GM10847 (cell line): ENCODE data around the gene ENG.

Experiments used
- POLR2A ChIP-seq: IDR thresholded peaks from 2 replicates; pipeline ENCODE4 v1.6.1; 2011; ENCODE audit not compliant: insufficient read length; ENCODE audit errors: extremely low read depth

Gene ENG

GRCh38 chr9:127785933-127786772, 68.3 kb downstream of the ENG start, which contains the start of gene CDK9:
Gene CDK9, plus strand, starts transcription at chr9:127786034. Its CDS starts 115 bp downstream, at chr9:127786149.
- peak; percentile 65 for TF ChIP-seq POLR2A

GRCh38 chr9:127785023-127785932, 69.2 kb downstream of the ENG start:
- no peak for TF ChIP-seq POLR2A

GRCh38 chr9:127783111-127784008, 71.1 kb downstream of the ENG start:
- peak; percentile 12 for TF ChIP-seq POLR2A

DNA sequence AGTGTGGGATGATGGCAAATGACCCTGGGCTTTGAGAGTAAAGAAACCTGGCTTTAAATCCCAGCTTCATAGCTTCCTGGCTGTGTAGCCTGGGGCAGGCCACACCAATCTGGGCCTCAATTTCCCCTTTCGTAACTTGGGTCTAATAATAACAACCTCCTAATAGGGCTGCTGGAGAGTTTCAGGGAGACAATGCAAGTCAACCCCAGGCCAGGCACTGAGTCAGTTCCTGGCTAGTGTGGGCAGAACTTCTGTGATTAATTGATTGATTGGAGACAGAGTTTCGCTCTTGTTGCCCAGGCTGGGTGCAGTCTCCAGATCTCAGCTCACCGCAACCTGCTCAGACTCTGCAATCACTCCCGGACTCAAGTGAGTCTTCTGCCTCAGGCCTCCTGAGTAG, 72.7 kb downstream of the ENG start:
- no peak for TF ChIP-seq POLR2A

DNA sequence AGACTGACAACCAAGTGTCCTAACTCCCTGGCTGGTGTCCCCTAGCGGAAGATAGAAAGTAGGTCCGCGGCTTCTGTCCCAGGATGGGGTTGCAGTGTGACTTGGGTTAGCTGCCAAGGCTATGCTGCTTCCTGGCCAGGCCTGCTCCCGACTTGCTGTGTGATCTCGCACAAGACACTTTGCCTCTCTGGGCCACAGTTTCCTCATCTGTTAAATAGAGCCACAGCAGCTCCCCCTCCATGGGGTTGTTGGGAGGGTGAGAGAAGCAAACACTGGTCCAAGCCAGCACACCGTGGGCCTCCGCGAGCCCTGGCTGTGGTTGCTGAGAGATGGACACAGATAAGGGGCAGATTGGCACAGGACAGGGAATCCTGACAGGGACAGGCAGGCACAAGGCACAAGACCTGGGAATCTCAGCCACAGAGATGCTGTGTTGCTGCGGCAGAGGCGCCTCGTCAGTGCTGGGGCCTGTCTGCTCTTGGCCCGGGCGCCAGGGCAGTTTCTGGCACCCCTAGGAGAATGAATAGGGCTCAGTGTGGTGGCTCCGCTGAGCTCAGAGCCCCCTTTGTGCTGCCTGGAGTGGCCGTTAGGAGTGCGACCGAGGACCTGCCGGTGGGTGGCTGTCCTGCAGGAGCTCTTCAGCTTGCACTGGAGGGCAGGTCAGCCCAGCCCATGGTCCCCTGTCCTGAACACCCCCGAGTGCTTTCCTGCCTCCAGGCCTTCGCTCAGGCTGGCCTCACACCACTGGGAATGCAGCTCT, 74.2 kb downstream of the ENG start:
- no peak for TF ChIP-seq POLR2A

- TF ChIP-seq POLR2A, result peak; percentile 60
Measured at GRCh38 chr9:127779136-127779981, 75.1 kb downstream of the ENG start.

DNA sequence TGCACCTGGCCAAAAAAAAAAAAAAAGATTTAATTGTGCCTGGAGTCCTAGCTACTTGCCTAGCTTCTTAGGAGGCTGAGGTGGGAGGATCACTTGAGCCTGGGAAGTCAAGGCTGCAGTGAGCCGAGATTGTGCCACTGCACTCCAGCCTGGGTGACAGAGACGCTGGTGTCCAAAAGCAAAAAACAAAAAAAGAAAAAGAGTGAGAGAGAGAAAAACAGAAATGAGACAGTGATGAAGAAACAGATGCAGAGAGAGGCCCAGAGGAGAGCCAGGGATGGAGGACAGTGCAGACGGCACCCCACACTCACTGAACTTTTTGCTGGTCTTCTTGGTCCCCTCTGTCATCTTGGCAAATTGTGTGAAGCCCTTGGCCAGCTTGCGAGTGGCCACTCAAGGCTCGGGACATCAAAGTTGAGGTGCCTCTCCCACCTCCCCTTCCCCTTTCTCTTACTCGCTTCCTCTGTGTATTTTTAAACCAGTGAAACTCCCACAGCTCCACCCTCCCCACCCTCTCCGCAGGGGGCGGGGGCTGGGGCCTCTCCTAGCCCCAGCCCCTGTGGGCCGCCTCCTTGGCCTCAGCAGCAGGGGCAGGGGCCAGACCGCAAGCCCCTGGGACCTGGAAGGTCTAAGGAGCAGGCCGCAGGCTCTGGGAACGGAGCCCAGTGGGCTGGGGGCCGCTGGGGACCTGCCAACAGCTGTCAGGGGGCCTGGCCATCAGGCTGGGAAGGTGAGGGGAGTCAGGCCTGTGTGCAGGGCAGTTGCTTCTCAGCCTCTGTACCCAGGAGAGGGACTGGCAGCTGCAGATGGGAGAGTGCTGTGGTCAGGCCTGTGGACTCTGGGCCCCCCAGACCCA, 76.0 kb downstream of the ENG start, which contains the start of gene SH2D3C:
Gene SH2D3C (minus strand): TSS at position 387 of the 856 bp plus-strand sequence. CDS start 39 bp downstream, at position 348.
- peak; percentile 34 for TF ChIP-seq POLR2A

- no peak for TF ChIP-seq POLR2A
Measured at GRCh38 chr9:127777368-127777980, 77.0 kb downstream of the ENG start.

GRCh38 chr9:127776924-127777289, 77.6 kb downstream of the ENG start:
- TF ChIP-seq POLR2A, result no peak

- no peak for TF ChIP-seq POLR2A
Measured at GRCh38 chr9:127776195-127776923, 78.1 kb downstream of the ENG start.

GRCh38 chr9:127773981-127774380, 80.5 kb downstream of the ENG start:
- TF ChIP-seq POLR2A, result no peak
